Heart left ventricle (tissue), 16 donors: ENCODE data around the gene PPM1F. TPM values are rescaled to one million over a fixed set of nuclear protein-coding genes. Genes with fewer than 3 reads are reported as not detected.

ENCODE experiments used
- ATAC-seq, 4 donors: fragments of 200-7000 bp; cut with Tn5 transposase; one replicate each; pipeline ENCODE4 v1.9.1; 2020 to 2022; ENCODE audit warnings: moderate library complexity in 4 of 4, mild to moderate bottlenecking in 3 of 4, moderate number of reproducible peaks in 1 of 4
- DNase-seq, 5 donors: peaks; one replicate each; pipeline ENCODE4 v3.0.0-alpha.2; 2020
- H3K27ac ChIP-seq, 12 donors: fragments of 200-600 bp; sonication (generic) in 4 of 12; one replicate each; pipeline versions ENCODE4 v1.5.0 to v1.8.0; 2016 to 2022; ENCODE audit warnings: mild to moderate bottlenecking in 2 of 12
- H3K27me3 ChIP-seq, 9 donors: fragments of 200-600 bp; sonication (generic) in 2 of 9; one replicate each; pipeline versions ENCODE4 v1.5.1 to v1.8.0; 2016 to 2022; ENCODE audit warnings: mild to moderate bottlenecking in 3 of 9
- H3K36me3 ChIP-seq, 9 donors: fragments of 200-600 bp; sonication (generic) in 2 of 9; one replicate each; pipeline versions ENCODE4 v1.5.0 to v1.8.0; 2018 to 2022; ENCODE audit warnings: mild to moderate bottlenecking in 2 of 9
- H3K4me1 ChIP-seq, 12 donors: fragments of 200-600 bp; sonication (generic) in 4 of 12; one replicate each; pipeline versions ENCODE4 v1.5.0 to v1.8.0; 2016 to 2022; ENCODE audit warnings: mild to moderate bottlenecking in 3 of 12
- H3K4me3 ChIP-seq, 12 donors: fragments of 200-600 bp; sonication (generic) in 4 of 12; one replicate each; pipeline versions ENCODE4 v1.5.0 to v1.8.0; 2017 to 2022; ENCODE audit warnings: mild to moderate bottlenecking in 9 of 12, moderate library complexity in 4 of 12
- H3K9me3 ChIP-seq, 12 donors: fragments of 200-600 bp; sonication (generic) in 4 of 12; one replicate each; pipeline versions ENCODE4 v1.5.0 to v1.8.0; 2016 to 2022; ENCODE audit warnings: mild to moderate bottlenecking in 1 of 12
- POLR2A ChIP-seq, 2 donors: fragments of 450-650 bp; IDR thresholded peaks; one replicate each; pipeline ENCODE4 v1.6.1; 2017; ENCODE audit warnings: antibody characterized with exemption in 2 of 2, mild to moderate bottlenecking in 2 of 2, moderate library complexity in 2 of 2
- WGBS, 4 donors: extraction: QIAGEN DNeasy Blood & Tissue Kit in 2 of 4; methylation state at CpG; one replicate each; pipeline versions ENCODE4 v1.1.5 to v1.1.7; 2013 to 2018; 5-methylcytosine and 5-hydroxymethylcytosine counted together
- intact Hi-C, 10 donors: fragments of 100-400 bp; cut with DNase I; formaldehyde crosslinking; loops; one replicate each; pipeline versions ENCODE4 v1.11.1 to v1.14.2; 2022
- polyA plus RNA-seq, 2 donors: library from polyadenylated mRNA; stranded (reverse); fragments of 200-250 nt; gene quantifications; one replicate each; pipeline ENCODE4 v1.2.3, GENCODE V29; 2013
- total RNA-seq, 9 donors: library from RNA; depleted of rRNA in 2 of 9; stranded (reverse); fragments of >200 nt in 2 of 9; fragmentation: NEBNext Ultra II Directional in 3 of 9; extraction: Animal tissue kit (Norgen Biotek cat#: 25700) in 3 of 9; gene quantifications; one replicate each; pipeline versions ENCODE4 v1.1.0 to v1.2.4, GENCODE V29; 2016 to 2023
- TF ChIP-seq, protein P1 (sequence below), 12 donors: fragments of 200-600 bp; sonication (generic) in 4 of 12; IDR thresholded peaks; one replicate each; pipeline versions ENCODE4 v1.5.0 to v1.8.0; 2018 to 2022; ENCODE audit warnings: antibody characterized with exemption in 12 of 12, mild to moderate bottlenecking in 5 of 12
- donor health status: ischemic (EF 13 %, LVEDD 7.1; RV severe dilation, severe dysfunction).
- donor health status: healthy with polysubstance abuse.
- donor health status: DM: no; HTN: yes; CAD: no.
- donor health status: DM: no; HTN: no; CAD: no.
- donor health status: ischemic (EF 25% LVEDD 6.9; RV normal size, moderate dysfunction).
- donor health status: ischemic (EF 25% LVEDD 5.7; RV mildly dilated, moderate dysfunction).
- donor health status: healthy.
- donor health status: DM: yes; HTN: yes; CAD: no.
- donor health status: ischemic (EF 35%, LVEDD 5.7; RV mildly dilated, moderate dysfunction).
- donor health status: nonischemic (EF 11% LVEDD 7.7; RV severe dilation, severe dysfunction).
- donor health status: DM: yes; HTN: yes; CAD: no.
- donor health status: PGD.
- donor health status: ischemic (EF 29% LVEDD 5.4; RV normal size, mild dysfunction).
- donor health status: nonischemic (EF 23%, LVEDD 6.1; RV moderate dilation, normal function).

The PPM1F gene
- total and polyA plus RNA-seq, 11 donors, result 12.1 to 51.1 (median 20.2) TPM

DNA sequence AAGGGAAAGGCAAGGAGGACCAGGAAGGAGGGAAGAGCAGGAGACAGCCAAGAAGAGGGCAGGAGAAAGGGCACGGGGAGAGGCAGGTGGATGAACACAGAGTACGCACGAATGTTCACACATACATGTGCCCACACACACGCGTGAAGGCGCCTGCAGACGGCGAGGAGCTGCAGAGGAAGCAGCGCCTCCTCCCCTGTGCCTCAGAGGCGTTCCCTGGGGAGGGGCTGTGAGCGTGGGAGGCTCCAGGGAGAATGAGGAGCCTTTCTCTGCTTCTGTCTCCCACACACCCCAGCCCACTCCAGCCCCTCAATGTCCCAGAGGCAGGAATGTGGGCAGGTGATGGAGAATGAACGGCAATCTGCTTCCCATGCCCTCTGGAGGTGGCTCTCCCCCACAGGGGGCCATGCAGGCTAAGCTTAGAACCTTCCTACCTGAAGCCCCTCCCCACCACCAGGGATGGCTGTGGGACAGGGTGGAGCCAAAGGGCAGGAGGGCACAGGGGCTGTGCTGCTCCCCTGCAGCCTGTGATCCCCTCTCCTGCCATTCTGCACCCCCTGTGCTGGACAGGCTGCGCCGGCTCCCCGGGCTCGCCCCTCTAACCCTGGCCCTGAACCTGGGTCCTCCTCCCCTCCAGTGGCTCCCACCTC, 25.3 kb downstream of the PPM1F start:
- DNase-seq (no peak), ATAC-seq (peak in 1 of 4 donors; percentile 4)
- no peaks in the 10 kb centered on the region for H3K27me3 ChIP-seq
- peaks cover 0 to 15% (median 0%) of the 10 kb centered on the region in 12 donors for H3K4me1 ChIP-seq
- WGBS, 4 donors, result 74 to 78% (median 76%) methylated on average over 15 to 16 of the region's 16 CpGs
- H3K27ac ChIP-seq, result no peak overlapping the region
- TF ChIP-seq POLR2A (IDR thresholded peaks at IDR 0.05), result no peak
- TF ChIP-seq, protein P1, sequence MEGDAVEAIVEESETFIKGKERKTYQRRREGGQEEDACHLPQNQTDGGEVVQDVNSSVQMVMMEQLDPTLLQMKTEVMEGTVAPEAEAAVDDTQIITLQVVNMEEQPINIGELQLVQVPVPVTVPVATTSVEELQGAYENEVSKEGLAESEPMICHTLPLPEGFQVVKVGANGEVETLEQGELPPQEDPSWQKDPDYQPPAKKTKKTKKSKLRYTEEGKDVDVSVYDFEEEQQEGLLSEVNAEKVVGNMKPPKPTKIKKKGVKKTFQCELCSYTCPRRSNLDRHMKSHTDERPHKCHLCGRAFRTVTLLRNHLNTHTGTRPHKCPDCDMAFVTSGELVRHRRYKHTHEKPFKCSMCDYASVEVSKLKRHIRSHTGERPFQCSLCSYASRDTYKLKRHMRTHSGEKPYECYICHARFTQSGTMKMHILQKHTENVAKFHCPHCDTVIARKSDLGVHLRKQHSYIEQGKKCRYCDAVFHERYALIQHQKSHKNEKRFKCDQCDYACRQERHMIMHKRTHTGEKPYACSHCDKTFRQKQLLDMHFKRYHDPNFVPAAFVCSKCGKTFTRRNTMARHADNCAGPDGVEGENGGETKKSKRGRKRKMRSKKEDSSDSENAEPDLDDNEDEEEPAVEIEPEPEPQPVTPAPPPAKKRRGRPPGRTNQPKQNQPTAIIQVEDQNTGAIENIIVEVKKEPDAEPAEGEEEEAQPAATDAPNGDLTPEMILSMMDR (IDR thresholded peaks at IDR 0.05), result no peak
- H3K9me3 ChIP-seq, result no peaks in the 10 kb centered on the region
- H3K36me3 ChIP-seq, result peaks cover 2 to 96% (median 82%) of the 10 kb centered on the region in 9 donors
- H3K4me3 ChIP-seq, result no peak overlapping the region
- intact Hi-C loops, result loop anchor here in 2 of 10 donors (5.0 to 10.0 kb wide), 2 partner anchors 40 to 52 kb away; no protein-coding TSS in a partner anchor

DNA sequence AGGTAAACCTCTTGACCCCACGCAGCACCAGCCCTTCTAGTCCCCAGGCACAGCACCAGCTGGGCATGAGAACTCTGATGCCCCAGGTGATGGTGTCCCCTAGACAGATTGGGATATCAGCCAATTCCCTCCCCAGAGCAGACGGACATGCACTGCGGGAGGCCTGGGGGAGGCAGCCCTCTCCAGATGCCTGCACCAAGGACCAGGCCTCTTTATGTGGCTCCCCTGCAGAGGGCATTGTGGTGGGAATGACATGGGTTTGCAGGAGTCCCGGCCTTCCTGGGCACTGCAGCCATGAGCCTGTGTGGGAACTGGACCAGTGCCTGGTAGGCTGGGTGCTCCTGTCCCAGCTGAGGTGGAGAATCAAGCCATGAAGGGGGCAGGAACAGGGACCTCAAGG, 25.9 kb downstream of the PPM1F start:
- WGBS, 4 donors, result 81 to 100% (median 93%) methylated on average over 3 to 4 of the region's 4 CpGs
- peaks cover 0 to 96% (median 81%) of the 10 kb centered on the region in 9 donors for H3K36me3 ChIP-seq
- intact Hi-C loops, result loop anchor here in 2 of 10 donors (5.0 to 10.0 kb wide), 2 partner anchors 41 to 52 kb away; no protein-coding TSS in a partner anchor

DNA sequence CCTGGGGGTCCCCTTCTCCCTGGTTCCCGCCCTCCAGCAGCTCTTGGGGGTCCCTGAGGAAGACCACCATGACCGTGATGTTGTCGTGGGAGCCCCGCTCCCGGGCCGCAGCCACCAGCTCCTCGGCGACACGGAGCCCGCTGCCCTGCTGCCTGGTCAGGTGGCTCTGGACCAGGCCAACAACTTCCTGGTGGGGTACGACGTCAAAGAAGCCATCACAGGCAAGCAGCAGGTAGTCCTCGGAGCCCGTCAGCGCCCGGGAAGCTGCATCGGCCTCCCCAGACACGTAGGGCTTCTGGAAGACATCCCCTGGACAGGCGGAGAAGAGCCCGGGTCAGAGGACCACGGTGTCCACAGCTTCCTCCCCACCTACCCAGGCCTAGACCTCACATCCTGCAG, 29.5 kb downstream of the PPM1F start:
- H3K9me3 ChIP-seq, result no peaks in the 10 kb centered on the region
- peaks cover 0 to 69% (median 53%) of the 10 kb centered on the region in 9 donors for H3K36me3 ChIP-seq
- no peak for TF ChIP-seq POLR2A (IDR thresholded peaks at IDR 0.05)
- TF ChIP-seq, protein P1 (IDR thresholded peaks at IDR 0.05), result no peak
- ATAC-seq, result no peak
- DNase-seq, result no peak
- peaks cover 0 to 12% (median 0%) of the 10 kb centered on the region in 12 donors for H3K4me1 ChIP-seq
- intact Hi-C loops, result loop anchor here in 1 of 10 donors (10.0 kb wide), 1 partner anchor 48 kb away; no protein-coding TSS in a partner anchor
- 85 to 96% (median 95%) methylated on average over 4 to 21 of the region's 21 CpGs for WGBS, 4 donors
- no peak overlapping the region for H3K4me3 ChIP-seq
- H3K27me3 ChIP-seq, result no peaks in the 10 kb centered on the region
- H3K27ac ChIP-seq, result no peak overlapping the region

More for the DNA sequence above, 25.9 kb downstream of the PPM1F start:
- H3K27me3 ChIP-seq, result no peaks in the 10 kb centered on the region
- TF ChIP-seq, protein P1 (IDR thresholded peaks at IDR 0.05), result no peak
- no peak for TF ChIP-seq POLR2A (IDR thresholded peaks at IDR 0.05)
- ATAC-seq, result no peak
- DNase-seq, result no peak
- no peak overlapping the region for H3K4me3 ChIP-seq
- no peak overlapping the region for H3K27ac ChIP-seq
- no peaks in the 10 kb centered on the region for H3K9me3 ChIP-seq
- H3K4me1 ChIP-seq, result peaks cover 0 to 15% (median 0%) of the 10 kb centered on the region in 12 donors

DNA sequence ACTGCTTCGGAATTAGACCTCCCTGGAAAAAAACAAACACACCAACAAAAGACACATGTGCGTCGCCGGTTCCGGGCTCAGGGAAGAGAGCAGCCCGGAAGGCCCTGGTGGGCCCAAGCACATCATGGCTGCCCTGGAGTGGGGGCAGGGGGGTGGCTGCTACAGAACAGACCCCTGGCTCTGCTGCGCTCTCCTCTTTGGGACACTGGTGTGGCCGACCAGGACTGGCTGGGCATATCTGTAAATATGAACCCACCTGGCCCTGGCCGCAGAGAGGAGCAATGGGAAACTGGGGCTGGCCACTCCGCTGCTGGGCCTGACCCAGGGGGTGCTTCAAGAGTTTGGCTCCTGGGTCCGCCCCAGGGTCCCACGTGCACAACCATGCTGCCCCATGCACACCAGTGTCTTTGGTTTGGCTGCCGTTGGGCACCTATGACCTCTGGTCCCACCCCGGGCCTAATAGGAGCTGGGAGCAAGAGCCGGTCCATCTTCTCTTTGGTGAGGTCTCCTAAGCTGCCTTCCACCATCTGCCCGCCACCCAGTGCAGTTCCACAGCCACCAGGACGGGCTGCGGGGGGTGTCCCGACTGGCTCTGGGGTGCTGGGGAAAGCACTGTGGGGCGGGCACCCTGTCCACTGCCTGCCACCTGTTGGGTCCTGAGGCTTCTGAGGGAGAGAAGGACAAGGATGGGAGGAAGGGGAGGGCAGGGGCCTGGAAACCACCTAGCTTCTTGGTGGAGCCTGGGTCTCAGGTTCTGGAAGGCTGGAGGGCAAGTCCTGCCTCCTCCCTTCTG, 30.1 kb downstream of the PPM1F start:
- Histone ChIP-seq H3K4me3 (no peak overlapping the region), H3K4me1 (peaks cover 0 to 13% (median under 1%) of the 10 kb centered on the region in 12 donors), H3K27me3 (no peaks in the 10 kb centered on the region), H3K36me3 (peaks cover 0 to 64% (median 53%) of the 10 kb centered on the region in 9 donors), H3K9me3 (no peaks in the 10 kb centered on the region), H3K27ac (no peak overlapping the region)
- ATAC-seq (no peak), DNase-seq (no peak)
- intact Hi-C loops, result loop anchor here in 1 of 10 donors (10.0 kb wide), 1 partner anchor 48 kb away; no protein-coding TSS in a partner anchor
- TF ChIP-seq POLR2A (IDR thresholded peaks at IDR 0.05), result no peak
- TF ChIP-seq, protein P1 (IDR thresholded peaks at IDR 0.05), result no peak
- WGBS, 4 donors, result 92 to 95% (median 94%) methylated on average over 11 to 20 of the region's 20 CpGs
